ENCODE measurements around the gene FAM240A. TPM values are rescaled to one million over a fixed set of nuclear protein-coding genes. Genes with fewer than 3 reads are reported as not detected.

Gene FAM240A
- total RNA-seq, 1 experiment from 2014 or later, result not detected

DNA sequence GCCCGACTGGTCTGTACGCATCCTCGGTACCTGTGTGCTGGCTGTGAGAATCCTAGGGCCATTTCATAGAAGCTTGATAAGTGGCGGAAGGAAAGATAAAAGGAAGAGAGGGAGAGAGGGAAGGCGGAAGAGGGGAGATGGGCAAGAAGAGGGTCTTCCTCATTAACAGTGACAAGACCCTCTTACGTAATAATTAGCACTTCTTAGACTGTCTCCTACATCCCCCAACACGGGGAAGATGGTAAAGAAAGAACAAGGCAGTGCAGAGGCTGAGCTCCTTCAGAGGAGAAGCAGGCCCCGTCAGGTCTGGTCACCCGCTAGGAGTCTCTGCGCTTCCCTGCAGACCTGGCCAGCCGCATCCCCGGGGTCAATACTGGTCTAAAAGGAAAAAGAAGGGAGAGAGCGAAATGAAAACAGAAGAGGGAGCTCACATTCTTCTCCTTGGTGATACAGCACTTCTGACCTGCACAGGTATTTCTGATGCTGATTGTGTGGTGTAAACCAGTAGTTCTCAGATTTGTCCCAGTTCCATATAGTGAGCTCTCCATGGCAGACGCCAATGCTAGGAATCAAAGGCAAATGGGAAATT, 19.0 kb upstream of the FAM240A start:
- Histone ChIP-seq H4K20me1 (ENCODE audit: insufficient read depth) (no peaks in the 10 kb centered on the region), H3K36me3 (ENCODE audit: control insufficient read depth in 1 of 2, insufficient read depth in 2 of 2, low read length in 2 of 2) (no peaks in the 10 kb centered on the region), H3K9ac (ENCODE audit: low read length) (no peak overlapping the region), H3K27ac (ENCODE audit: low read depth, low read length) (no peak overlapping the region), H3K79me2 (ENCODE audit: insufficient read depth, low read length) (no peaks in the 10 kb centered on the region), H3K9me3 (ENCODE audit: control insufficient read depth in 1 of 2, insufficient read depth in 1 of 2, low read depth in 1 of 2, low read length in 2 of 2) (no peaks in the 10 kb centered on the region), H3K9me2 (ENCODE audit: insufficient read depth) (no peaks in the 10 kb centered on the region), H3K4me3 (replicated peaks in 1 of 2; ENCODE audit: low read depth in 1 of 2, low read length in 2 of 2) (no peak overlapping the region), H3K4me1 (ENCODE audit: control insufficient read depth in 1 of 2, insufficient read depth in 2 of 2, low read length in 2 of 2) (no peaks in the 10 kb centered on the region), H3K4me2 (ENCODE audit: low read length) (no peak overlapping the region), H3K27me3 (ENCODE audit: insufficient read depth, low read length) (no peaks in the 10 kb centered on the region), H2AFZ (ENCODE audit: low read depth, low read length, poor library complexity, severe bottlenecking) (no peak overlapping the region)
- intact Hi-C loops (cut with micrococcal nuclease), result no loop called here
- no peak for DNase-seq (ENCODE audit: low read depth, low spot score)
- ChIA-PET CTCF (interaction anchor here (0.8 to 1.3 kb wide), 3 partner anchors 35 to 143 kb away, joined by 3 read pairs; no protein-coding TSS in a partner anchor), POLR2A (no interaction called here), RAD21 (ENCODE audit: low non-redundant PET in 1 of 2, low total read pairs in 2 of 2, uncharacterized antibody in 2 of 2, unreplicated experiment in 2 of 2) (no interaction called here)
- BruUV-seq (replicated peaks), result no TSS peak
- TF ChIP-seq YY1 (IDR thresholded peaks at IDR 0.05; ENCODE audit: extremely low read depth, insufficient replicate concordance, low read depth, low read length), result no peak
- no peak for TF ChIP-seq ZNF274 (IDR thresholded peaks at IDR 0.05; ENCODE audit: low read depth, low read length)
- TF ChIP-seq, protein P1, sequence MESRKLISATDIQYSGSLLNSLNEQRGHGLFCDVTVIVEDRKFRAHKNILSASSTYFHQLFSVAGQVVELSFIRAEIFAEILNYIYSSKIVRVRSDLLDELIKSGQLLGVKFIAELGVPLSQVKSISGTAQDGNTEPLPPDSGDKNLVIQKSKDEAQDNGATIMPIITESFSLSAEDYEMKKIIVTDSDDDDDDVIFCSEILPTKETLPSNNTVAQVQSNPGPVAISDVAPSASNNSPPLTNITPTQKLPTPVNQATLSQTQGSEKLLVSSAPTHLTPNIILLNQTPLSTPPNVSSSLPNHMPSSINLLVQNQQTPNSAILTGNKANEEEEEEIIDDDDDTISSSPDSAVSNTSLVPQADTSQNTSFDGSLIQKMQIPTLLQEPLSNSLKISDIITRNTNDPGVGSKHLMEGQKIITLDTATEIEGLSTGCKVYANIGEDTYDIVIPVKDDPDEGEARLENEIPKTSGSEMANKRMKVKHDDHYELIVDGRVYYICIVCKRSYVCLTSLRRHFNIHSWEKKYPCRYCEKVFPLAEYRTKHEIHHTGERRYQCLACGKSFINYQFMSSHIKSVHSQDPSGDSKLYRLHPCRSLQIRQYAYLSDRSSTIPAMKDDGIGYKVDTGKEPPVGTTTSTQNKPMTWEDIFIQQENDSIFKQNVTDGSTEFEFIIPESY (IDR thresholded peaks at IDR 0.05; ENCODE audit: extremely low read depth, insufficient replicate concordance, low read length), result no peak
- TF ChIP-seq, protein P2, sequence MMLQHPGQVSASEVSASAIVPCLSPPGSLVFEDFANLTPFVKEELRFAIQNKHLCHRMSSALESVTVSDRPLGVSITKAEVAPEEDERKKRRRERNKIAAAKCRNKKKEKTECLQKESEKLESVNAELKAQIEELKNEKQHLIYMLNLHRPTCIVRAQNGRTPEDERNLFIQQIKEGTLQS (IDR thresholded peaks at IDR 0.05), result no peak
- TF ChIP-seq, protein P3, sequence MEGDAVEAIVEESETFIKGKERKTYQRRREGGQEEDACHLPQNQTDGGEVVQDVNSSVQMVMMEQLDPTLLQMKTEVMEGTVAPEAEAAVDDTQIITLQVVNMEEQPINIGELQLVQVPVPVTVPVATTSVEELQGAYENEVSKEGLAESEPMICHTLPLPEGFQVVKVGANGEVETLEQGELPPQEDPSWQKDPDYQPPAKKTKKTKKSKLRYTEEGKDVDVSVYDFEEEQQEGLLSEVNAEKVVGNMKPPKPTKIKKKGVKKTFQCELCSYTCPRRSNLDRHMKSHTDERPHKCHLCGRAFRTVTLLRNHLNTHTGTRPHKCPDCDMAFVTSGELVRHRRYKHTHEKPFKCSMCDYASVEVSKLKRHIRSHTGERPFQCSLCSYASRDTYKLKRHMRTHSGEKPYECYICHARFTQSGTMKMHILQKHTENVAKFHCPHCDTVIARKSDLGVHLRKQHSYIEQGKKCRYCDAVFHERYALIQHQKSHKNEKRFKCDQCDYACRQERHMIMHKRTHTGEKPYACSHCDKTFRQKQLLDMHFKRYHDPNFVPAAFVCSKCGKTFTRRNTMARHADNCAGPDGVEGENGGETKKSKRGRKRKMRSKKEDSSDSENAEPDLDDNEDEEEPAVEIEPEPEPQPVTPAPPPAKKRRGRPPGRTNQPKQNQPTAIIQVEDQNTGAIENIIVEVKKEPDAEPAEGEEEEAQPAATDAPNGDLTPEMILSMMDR (IDR thresholded peaks at IDR 0.05 in 2 of 3, conservative IDR thresholded peaks at IDR 0.05 in 1 of 3; ENCODE audit: borderline replicate concordance in 1 of 3, insufficient read depth in 1 of 3, low read depth in 2 of 3, low read length in 2 of 3), result 0 out of 6 replicates have a peak, but pooled peaks of 1 of the 3 experiments have one; percentile 6
- no peak for TF ChIP-seq EZH2phosphoT487 (IDR thresholded peaks at IDR 0.05; ENCODE audit: borderline replicate concordance)
- peak; percentile 19; the same call in 1 of the 2 replicates for TF ChIP-seq RAD21 (IDR thresholded peaks at IDR 0.05; ENCODE audit: low read depth)
- TF ChIP-seq EGR1 (IDR thresholded peaks at IDR 0.05; ENCODE audit: low read depth), result no peak
- no peak for TF ChIP-seq EZH2 (IDR thresholded peaks at IDR 0.05)
- ATAC-seq, result no peak
